ENCODE data around the gene SYAP1. TPM values are rescaled to one million over a fixed set of nuclear protein-coding genes. Genes with fewer than 3 reads are reported as not detected.
"Not testable (repeated sequence)": the region's sequence is repeated elsewhere in the genome, so short reads cannot be mapped to it uniquely, and the experiment has no call there.

SYAP1 gene
- total RNA-seq, 1 experiment from 2014 or later: 34.6 TPM

DNA sequence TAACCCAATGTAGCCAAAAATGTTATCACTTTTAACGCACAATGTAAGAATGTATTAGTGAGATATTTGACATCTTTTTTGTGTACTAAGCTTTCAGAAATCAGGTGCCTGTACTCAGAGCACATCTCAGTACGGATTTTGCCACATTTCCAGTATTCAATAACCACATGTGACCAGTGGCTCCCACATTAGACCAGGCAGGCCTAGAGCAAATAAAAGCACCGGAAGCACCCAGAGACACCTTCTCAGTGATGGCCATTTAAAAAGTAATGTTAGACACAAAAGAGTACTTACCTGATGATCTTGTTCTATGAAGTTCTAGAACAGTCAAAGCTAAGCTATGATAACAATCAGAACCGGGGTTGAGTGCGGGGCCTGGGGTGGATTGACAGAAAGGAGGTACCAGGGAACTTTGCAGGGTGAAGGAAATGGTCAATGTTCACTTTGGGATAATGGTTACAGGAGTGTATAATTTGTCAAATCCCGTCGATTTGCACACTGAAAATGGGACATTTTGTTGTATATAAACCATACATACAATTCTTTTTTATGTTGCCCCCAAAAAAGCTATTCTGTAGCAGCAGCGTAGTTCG, 8.1 kb upstream of the SYAP1 start:
- H3K27ac ChIP-seq: no peak overlapping the region
- peaks cover 6% of the 10 kb centered on the region; the same call in 1 of the 2 replicates for H3K4me1 ChIP-seq (replicated peaks)
- H3K36me3 ChIP-seq: 0 out of 2 replicates have a peak, but pooled peaks cover 3% of the 10 kb centered on the region
- H3K9me3 ChIP-seq (replicated peaks): no peaks in the 10 kb centered on the region
- peak overlapping the region; percentile 59 for H3K4me3 ChIP-seq
- DNase-seq (ENCODE audit: low read depth in 1 of 2, low spot score in 2 of 2): no peak
- no peaks in the 10 kb centered on the region for H3K27me3 ChIP-seq (replicated peaks)

DNA sequence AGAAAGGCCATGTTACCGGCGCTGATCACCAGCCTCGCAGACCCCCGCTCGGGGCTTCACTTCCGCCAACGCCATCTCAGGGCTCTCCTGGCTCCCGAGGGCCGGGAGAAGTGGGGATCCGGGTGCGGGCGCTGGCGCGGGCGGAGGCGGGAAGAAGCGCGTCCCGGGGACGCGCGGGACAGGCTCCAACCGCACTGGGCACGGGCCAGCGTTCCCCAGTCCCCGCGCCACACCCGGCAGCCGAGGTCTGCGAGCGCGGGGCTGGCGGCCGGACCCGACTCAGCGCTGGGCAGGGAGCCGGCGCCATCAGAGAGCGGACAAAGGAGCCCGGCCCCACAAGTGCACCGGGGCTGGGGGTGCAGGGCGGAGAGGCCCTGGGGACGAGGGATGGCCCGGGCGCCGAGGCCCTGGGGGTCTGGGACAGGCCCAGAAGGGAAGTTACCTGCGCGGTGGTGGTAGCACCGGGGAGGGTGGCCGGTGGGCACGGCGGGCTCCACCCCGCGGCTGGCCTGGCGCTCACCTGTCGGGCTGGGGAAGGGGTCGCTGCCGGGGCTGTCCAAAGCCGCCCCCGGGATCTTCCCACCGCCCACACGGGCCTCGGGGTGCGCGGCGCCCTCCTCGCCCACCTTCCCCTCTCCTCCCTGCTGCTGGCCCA, 7.4 kb upstream of the SYAP1 start:
- Histone ChIP-seq H3K36me3 (0 out of 2 replicates have a peak, but pooled peaks cover 3% of the 10 kb centered on the region), H3K27me3 (replicated peaks) (no peaks in the 10 kb centered on the region), H3K9me3 (replicated peaks) (no peaks in the 10 kb centered on the region), H3K4me1 (replicated peaks) (peaks cover 6% of the 10 kb centered on the region; the same call in 1 of the 2 replicates), H3K4me3 (peak overlapping the region; percentile 59), H3K27ac (no peak overlapping the region)
- peak in 1 of 2 experiments; percentile 10 for DNase-seq (ENCODE audit: low read depth in 1 of 2, low spot score in 2 of 2)

DNA sequence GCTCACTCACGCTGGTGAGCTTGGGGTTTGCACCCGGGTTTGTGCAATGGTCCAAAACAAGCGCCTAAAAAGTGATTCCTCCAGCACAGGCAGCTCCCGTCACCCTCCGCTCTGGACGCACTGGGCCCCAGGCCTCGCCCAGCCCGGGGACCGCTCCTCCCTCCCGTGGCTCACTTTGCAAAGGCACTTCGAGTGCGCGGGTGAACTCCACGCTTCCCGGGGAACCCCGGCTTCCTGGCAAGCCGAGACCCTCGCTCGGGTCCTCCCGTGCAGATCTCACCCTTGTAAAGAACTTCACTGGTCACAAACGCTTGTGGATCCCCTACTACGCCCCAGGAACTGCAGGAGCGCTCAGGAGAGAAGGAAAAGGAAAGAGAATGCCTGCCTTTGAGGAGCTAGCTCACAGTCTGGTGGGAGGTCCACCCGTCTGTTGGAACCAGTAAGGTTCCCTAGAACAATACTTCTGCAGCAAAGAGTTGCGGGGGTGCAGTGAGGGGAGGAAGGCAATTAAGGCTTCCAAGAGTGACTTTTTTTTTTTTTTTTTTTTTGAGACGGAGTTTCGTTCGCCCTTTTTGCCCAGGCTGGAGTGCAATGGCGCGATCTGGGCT, 6.8 kb upstream of the SYAP1 start, which contains the start of gene CTPS2:
TSS of gene CTPS2 (minus strand) at position 122 of the 608 bp plus-strand sequence. CDS start 9,767 bp downstream, outside the sequence.
- DNase-seq (ENCODE audit: low read depth in 1 of 2, low spot score in 2 of 2): peak; percentile 44 to 53

GRCh38 chrX:16714504-16714903, 4.9 kb upstream of the SYAP1 start:
- DNase-seq (ENCODE audit: low read depth in 1 of 2, low spot score in 2 of 2): no peak
- no peak overlapping the region for H3K4me3 ChIP-seq
- H3K9me3 ChIP-seq (replicated peaks): no peaks in the 10 kb centered on the region
- H3K4me1 ChIP-seq (replicated peaks): peaks cover 5% of the 10 kb centered on the region; the same call in 1 of the 2 replicates
- no peak overlapping the region for H3K27ac ChIP-seq
- no peaks in the 10 kb centered on the region for H3K27me3 ChIP-seq (replicated peaks)
- H3K36me3 ChIP-seq: no peaks in the 10 kb centered on the region

More for the DNA sequence above, 6.8 kb upstream of the SYAP1 start, which contains the start of gene CTPS2:
- H3K27ac ChIP-seq: no peak within 1 kb of the TSS
- H3K36me3 ChIP-seq: no peaks in the 10 kb centered on the region
- H3K27me3 ChIP-seq (replicated peaks): no peaks in the 10 kb centered on the region
- H3K9me3 ChIP-seq (replicated peaks): no peaks in the 10 kb centered on the region
- H3K4me1 ChIP-seq (replicated peaks): peaks cover 5% of the 10 kb centered on the region; the same call in 1 of the 2 replicates
- H3K4me3 ChIP-seq: peak within 1 kb of the TSS; percentile 59

DNA sequence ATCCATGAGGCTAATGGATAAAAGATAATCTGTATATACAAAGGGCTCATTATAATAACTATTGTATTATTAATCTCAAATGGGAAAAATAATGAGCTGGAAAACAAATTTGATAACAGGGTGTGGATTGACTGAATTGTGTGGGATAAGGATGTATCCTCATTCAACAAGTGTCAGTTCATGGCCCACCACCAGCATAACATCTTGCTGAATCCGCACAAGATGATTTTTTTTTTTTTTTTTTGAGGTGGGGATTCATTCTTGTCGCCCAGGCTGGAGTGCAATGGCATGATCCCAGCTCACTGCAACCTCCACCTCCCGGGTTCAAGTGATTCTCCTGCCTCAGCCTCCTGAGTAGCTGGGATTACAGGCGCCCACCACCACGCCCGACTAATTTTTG, 3.8 kb upstream of the SYAP1 start:
- not testable (repeated sequence) for H3K4me3 ChIP-seq; H3K9me3 ChIP-seq (replicated peaks); H3K36me3 ChIP-seq; H3K27me3 ChIP-seq (replicated peaks); H3K27ac ChIP-seq; DNase-seq (ENCODE audit: low read depth in 1 of 2, low spot score in 2 of 2)
- peaks cover 11% of the 10 kb centered on the region for H3K4me1 ChIP-seq (replicated peaks)

DNA sequence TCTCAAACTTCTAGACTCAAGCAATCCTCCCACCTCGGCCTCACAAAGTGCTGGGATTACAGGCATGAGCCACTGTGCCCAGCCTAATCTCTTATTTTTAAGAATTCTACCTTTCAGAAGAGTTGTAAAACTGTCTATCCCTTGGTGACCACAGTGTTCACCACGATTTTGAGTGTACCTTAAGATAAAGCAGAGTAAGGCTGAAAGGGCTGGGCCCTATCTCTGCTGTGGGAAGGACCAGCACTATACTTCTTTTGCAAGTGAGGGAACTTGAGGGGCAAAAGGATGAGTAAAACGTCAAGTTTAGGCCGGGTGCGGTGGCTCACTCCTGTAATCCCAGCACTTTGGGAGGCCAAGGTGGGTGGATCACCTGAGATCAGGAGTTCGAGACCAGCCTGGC, 3.0 kb upstream of the SYAP1 start:
- not testable (repeated sequence) for DNase-seq (ENCODE audit: low read depth in 1 of 2, low spot score in 2 of 2); H3K9me3 ChIP-seq (replicated peaks); H3K27ac ChIP-seq; H3K4me3 ChIP-seq; H3K27me3 ChIP-seq (replicated peaks); H3K36me3 ChIP-seq
- peaks cover 12% of the 10 kb centered on the region for H3K4me1 ChIP-seq (replicated peaks)

- H3K9me3 ChIP-seq (replicated peaks): no peaks in the 10 kb centered on the region
- peak overlapping the region; percentile 72 for H3K4me3 ChIP-seq
- peak overlapping the region; percentile 96 for H3K27ac ChIP-seq
- H3K36me3 ChIP-seq: no peaks in the 10 kb centered on the region
- no peak for DNase-seq (ENCODE audit: low read depth in 1 of 2, low spot score in 2 of 2)
- H3K27me3 ChIP-seq (replicated peaks): no peaks in the 10 kb centered on the region
- H3K4me1 ChIP-seq (replicated peaks): peaks cover 12% of the 10 kb centered on the region
Measured at GRCh38 chrX:16718824-16719333, 533 bp upstream of the SYAP1 start.

GRCh38 chrX:16722481-16722880, 3.1 kb downstream of the SYAP1 start:
- Histone ChIP-seq H3K27me3 (replicated peaks) (no peaks in the 10 kb centered on the region), H3K27ac (no peak overlapping the region), H3K4me1 (replicated peaks) (peaks cover 12% of the 10 kb centered on the region), H3K9me3 (replicated peaks) (no peaks in the 10 kb centered on the region), H3K4me3 (no peak overlapping the region), H3K36me3 (no peaks in the 10 kb centered on the region)
- no peak for DNase-seq (ENCODE audit: low read depth in 1 of 2, low spot score in 2 of 2)

DNA sequence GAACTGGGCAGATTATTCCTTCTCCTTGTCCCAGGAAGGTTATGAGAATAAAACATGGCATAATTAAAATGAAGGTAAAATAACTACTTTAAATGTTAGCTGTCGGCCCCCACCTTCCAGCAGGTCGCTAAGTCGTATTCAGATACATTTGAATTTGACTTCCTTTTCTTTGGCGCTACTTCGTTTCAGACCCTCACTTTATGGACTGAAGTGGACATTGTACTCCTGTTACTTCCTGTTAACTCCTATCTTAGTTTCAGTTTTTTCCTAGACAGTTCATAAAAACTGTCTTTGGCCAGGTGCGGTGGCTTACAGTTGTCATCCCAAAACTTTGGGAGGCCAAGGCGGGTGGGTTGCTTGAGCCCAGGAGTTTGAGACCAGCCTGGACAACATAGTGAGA, 5.7 kb downstream of the SYAP1 start:
- Histone ChIP-seq H3K36me3 (no peaks in the 10 kb centered on the region), H3K27ac (no peak overlapping the region)

GRCh38 chrX:16726347-16726988, 7.1 kb downstream of the SYAP1 start:
- not testable (repeated sequence) for H3K4me1 ChIP-seq (replicated peaks); H3K4me3 ChIP-seq

More for the DNA sequence above, 5.7 kb downstream of the SYAP1 start:
- Histone ChIP-seq H3K4me3 (no peak overlapping the region), H3K9me3 (replicated peaks) (no peaks in the 10 kb centered on the region), H3K27me3 (replicated peaks) (no peaks in the 10 kb centered on the region), H3K4me1 (replicated peaks) (peaks cover 6% of the 10 kb centered on the region; the same call in 1 of the 2 replicates)
- no peak for DNase-seq (ENCODE audit: low read depth in 1 of 2, low spot score in 2 of 2)

DNA sequence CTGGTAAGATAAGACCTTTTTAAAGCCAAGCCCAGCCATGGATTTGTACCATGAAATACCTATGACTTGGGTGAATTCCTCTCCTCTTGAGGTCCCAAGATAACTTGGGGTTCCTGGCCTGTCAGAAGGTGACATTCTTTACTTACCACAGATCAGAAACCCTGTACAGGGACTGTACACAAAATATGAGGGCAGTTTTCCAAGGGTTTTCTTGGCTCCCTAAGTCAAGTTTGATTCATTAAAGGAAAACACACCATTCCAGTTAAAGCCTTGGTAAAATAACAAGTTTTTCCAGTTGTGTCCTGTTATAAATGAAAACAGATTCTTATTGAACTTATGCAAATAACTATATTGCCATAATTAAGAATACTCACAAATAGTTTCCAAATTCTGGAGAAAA, 8.2 kb downstream of the SYAP1 start:
- Histone ChIP-seq H3K9me3 (replicated peaks) (no peaks in the 10 kb centered on the region), H3K27ac (no peak overlapping the region), H3K36me3 (no peaks in the 10 kb centered on the region), H3K27me3 (replicated peaks) (no peaks in the 10 kb centered on the region), H3K4me3 (no peak overlapping the region), H3K4me1 (replicated peaks) (no peaks in the 10 kb centered on the region)
- no peak for DNase-seq (ENCODE audit: low read depth in 1 of 2, low spot score in 2 of 2)

More at GRCh38 chrX:16726347-16726988, 7.1 kb downstream of the SYAP1 start:
- not testable (repeated sequence) for H3K27me3 ChIP-seq (replicated peaks); H3K27ac ChIP-seq; DNase-seq (ENCODE audit: low read depth in 1 of 2, low spot score in 2 of 2); H3K36me3 ChIP-seq; H3K9me3 ChIP-seq (replicated peaks)

DNA sequence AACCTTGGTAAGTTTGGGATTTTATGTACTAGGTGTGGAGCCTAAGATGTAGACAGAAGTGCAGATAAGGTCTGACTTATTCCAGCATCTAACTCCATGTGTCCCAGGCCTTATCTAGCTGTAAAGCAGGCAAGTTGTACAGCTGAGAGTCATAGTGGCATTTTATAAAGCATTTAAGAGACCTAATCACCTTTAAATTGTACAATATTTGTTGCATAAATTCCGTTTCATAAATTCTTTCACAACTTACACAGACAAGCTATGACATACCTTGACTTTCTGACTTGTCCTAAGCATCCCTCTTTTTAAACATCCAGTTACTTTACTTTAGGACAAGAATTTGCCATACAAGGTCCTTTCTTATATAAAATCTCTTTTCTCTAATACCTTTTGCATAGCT, 11.0 kb downstream of the SYAP1 start:
- DNase-seq (ENCODE audit: low read depth in 1 of 2, low spot score in 2 of 2): no peak
- Histone ChIP-seq H3K27me3 (replicated peaks) (no peaks in the 10 kb centered on the region), H3K27ac (no peak overlapping the region), H3K4me3 (no peak overlapping the region), H3K9me3 (replicated peaks) (no peaks in the 10 kb centered on the region), H3K4me1 (replicated peaks) (no peaks in the 10 kb centered on the region), H3K36me3 (no peaks in the 10 kb centered on the region)

DNA sequence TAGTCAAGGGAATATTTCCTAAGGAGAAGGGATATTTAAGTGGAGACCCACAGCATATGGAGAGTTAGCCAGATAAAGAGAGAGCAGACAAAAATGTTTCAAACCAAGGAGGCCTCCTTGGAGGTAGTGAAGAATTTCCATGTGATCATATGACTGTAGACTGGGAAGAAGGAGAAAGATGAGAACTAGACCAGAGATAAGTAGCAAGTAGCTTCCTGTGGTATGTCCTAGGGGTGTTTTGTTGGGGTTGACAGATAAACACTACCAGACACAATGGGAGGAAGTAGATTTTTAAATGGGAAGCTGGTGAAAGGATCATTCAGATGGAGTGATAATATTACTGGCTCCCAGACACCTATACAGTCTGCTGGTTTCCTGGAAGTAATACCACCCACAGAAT, 13.6 kb downstream of the SYAP1 start:
- Histone ChIP-seq H3K4me1 (replicated peaks) (no peaks in the 10 kb centered on the region), H3K27ac (no peak overlapping the region), H3K4me3 (no peak overlapping the region), H3K36me3 (peaks cover 15% of the 10 kb centered on the region), H3K27me3 (replicated peaks) (no peaks in the 10 kb centered on the region), H3K9me3 (replicated peaks) (no peaks in the 10 kb centered on the region)
- DNase-seq (ENCODE audit: low read depth in 1 of 2, low spot score in 2 of 2): no peak

All from SJSA1 (cell line).